ENCODE data around the gene ARL15.
"Not testable (repeated sequence)": the region's sequence is repeated elsewhere in the genome, so short reads cannot be mapped to it uniquely, and the experiment has no call there.

The ARL15 gene

DNA sequence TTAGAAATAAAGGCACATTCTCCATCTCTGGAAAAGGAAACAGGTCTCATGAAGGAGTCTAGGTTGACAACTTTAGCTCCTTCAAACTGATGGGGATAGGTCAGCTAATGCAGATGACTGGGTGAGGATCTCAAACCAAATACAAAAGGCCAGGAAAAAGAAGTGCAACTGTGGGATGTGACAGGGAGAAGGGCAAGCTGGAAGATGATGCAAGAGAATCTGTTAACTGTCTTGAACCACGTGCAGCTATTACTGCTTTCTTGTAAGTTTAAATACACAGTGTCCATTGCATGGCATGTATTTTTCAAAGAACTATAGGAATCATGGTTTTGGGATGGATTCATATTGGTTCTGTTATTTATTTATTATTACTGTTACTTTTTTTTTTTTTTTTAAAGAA is 418.1 kb downstream of the ARL15 start:
- no peak for DNase-seq (ENCODE audit: low spot score)

DNA sequence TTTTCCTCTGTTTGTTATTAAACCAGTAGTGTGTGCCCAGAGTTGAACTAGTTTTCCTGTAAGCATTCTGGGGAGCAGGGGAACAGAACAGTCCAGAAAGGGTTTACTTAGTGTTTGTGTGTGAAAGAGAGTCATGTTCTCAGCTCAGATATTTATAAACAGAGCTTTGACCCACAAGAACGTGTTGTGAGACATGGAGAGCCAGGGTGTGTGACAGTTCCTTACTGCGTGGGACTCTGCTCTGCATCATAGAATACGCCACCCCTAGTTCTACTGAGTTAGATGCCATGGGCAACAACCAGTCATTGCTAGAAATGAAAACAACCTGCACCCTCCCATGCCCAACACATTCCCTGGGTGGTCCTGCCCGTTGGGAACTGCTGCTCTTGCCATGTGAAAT is 419.2 kb downstream of the ARL15 start:
- no peak for DNase-seq (ENCODE audit: low spot score)

DNA sequence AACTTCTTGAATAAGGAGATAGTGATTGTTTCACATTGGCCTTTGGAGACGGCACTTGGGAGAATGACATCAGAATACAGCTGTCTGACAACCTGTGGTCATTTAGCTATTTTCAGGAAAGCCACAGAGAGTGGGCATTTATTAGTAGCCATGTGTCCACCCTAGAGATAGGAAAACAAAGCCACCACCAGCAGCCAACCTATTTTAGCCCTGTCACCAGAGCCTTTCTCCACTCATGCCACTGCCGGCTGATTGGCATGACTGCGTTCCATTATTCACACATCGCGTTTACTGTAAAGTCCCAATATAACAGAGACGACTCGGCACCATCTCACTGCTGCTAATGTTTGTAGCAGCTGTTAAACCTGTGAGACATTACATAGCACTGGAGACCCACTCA is 419.9 kb downstream of the ARL15 start:
- no peak for DNase-seq (ENCODE audit: low spot score)

DNA sequence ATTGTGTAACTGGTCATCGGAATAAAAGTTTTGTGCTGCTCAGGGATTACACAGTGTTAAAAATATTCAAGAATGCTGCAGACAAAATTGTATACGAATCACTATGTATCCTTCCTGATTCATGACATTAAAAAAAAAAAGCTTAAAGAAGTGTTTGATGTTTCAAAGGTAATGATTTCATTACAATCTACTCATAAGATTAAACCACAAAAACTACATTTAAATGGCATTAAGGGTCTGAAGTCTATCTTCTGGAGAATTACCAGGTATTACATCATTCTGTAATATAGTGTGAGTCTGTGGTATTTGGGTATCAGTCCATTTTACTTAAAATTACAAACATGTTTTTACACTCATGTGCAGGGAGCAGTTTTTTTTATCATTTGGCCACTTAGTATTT is 425.5 kb downstream of the ARL15 start:
- no peak for DNase-seq (ENCODE audit: low spot score)

DNA sequence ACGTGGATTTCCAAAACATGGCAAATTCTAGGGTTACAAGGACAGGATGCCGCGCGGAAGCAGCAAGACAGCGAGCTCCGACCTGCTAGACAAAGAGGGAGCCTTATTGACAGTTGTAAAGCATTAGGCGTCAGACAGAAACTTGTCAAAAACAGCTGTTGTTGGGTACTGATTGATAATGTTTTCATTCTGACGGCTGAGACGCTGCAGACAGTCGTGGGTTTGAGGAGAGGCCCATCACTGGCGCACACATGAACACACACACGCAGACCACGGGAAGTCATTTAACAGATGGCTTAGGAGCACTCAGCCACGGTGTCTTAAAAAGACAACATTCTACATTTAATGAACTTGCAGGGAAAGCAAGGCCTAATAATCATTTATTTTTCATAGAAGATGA is 426.0 kb downstream of the ARL15 start:
- DNase-seq (ENCODE audit: low spot score), result no peak

DNA sequence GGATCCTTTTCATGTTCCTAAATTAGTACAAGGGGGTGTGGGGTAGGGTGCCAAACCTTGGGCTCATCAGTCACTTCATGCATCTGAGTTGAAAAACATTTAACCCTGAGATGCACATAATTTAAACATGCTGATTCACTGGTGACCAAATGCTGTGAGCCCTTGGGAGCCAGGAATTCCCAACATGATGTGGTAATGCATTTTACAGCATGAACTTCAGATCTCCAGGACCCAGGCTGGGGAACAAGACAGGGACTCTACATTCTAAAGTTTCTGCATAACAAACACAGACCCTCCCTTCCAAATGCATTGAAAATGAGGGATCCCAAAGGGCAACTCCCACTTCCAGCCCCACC is 427.7 kb downstream of the ARL15 start:
- no peak for DNase-seq (ENCODE audit: low spot score)

DNA sequence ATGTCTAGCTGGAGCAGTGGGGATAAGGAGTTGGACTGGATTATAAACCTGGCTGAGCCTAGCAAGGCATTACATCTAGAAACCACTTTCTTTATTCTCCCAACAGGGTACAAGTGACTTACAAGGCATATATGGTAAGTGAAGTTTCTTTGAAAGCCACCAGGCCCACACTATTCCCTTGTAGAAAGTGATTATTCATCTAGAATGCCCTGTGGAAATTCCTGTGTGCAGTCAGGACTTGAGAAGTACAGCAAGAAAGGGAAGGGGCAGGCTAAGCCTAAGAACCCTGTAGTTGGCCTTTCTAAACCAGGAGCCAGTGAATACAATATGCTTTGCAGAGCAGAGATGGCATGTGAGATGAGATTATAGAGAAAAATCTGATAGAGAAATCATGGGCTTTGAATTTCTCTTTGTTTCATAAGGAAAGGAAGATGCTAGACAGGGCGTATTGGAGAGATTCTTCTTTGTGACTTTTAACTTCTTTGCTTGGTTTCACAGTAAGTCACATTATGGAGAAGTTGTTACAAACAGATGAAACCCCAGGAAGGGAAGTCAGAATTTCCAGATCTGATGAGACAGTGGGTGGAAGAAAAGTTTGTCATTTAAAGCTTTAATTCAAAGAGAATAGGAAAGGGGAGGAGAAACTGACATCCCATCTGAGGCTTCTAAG is 428.2 kb downstream of the ARL15 start:
- DNase-seq (ENCODE audit: low spot score), result no peak

DNA sequence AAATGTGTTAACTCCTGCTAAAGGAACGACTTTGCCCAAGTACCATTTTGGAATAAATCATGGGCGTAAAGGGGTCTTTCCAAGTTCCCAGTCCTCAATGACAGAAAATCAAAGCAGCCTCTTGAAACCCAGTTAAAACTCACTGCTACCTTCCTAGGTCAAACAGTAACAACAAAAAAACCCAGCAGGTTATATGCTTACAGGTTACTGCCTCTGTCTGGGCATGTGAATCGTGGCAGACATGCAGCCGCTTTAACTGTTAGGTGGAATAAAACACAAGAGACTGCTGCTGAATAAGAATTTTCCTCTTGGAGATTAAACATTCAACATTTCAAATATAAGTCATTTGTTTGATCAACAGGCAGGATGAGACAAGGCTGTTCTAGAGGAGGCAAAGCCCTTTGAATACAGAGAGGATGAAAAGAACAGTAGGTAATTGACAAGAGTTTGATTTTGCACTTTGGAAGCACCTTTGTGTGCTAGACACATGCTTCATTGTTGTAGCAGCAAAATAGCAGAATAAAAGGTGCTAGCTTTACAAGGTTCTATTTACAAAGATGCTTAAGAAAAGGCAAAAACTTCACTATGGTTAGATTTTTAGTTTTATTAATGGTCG is 430.6 kb downstream of the ARL15 start:
- DNase-seq (ENCODE audit: low spot score), result no peak

DNA sequence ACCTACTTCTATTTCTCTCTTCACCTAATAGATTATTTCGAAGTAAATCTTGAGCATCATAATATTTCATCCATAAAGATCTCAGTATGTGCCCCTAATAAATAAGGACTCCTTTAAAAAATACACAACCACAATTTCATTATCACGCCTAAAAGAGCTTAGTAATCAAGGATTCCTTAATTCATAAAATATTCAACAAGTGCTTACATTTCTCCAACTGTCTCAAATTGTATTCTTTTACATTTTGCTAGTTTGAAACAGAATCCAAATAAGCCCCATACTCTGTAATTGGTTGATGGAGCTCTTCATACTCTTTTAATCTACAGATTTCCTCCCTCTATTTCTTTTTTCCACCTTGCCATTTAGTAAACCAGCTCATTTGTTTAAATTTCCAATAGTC is 432.4 kb downstream of the ARL15 start:
- no peak for DNase-seq (ENCODE audit: low spot score)

DNA sequence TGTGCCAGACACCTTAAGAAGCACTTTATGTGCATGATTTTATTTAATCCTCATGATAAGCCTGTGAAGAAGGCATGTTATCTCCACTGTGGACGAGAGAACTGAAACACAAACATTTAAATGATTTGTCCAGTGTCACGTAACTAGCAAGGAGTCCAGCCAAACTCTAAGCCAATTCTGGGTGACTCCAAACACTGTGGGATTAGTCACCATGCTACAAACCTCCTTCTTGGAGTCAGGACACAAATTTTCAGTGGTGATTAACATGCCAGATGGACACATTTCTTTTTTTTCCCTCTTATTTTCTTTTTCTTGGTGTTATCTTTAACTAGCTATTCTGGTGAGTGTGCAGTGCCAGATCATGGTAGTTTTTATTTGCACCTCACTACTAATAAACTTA is 433.1 kb downstream of the ARL15 start:
- DNase-seq (ENCODE audit: low spot score), result no peak

DNA sequence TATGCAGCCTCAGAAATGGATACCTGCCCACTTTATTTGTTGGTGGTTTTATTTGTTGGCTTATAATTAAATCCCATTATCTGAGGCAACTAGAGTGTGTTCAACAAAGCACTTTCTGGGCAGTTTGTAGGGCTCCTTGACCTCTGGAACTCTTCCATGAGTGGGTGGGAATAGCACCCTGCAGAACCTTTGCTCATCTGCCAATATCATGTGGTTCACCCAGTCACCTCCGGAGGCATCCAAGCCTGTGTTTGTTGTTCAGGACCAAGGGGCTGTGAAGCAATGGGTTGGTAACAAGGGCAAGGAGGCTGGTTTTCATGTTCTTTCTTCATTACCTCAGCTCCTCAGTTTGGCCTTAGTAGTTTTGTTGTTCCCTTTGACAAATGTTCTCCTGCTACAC is 436.0 kb downstream of the ARL15 start:
- DNase-seq (ENCODE audit: low spot score), result no peak

DNA sequence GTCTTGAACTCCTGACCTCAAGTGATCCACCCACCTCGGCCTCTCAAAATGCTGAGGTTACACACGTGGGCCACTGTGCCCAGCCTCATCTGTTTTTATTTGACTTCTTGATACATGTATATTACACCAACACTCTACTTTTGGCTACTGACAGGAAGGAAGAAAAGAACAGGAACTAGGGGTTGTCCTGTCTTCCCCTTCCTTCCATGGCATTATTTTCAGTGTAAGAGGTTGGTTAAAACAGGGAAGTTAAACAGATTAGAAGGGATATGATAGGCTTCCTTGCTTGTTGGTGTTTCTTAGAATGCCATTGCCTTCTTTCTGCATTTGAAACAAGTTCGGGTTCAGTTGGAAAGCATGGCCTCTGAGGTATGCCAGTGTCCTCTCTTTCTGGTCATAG is 437.1 kb downstream of the ARL15 start:
- no peak for DNase-seq (ENCODE audit: low spot score)

DNA sequence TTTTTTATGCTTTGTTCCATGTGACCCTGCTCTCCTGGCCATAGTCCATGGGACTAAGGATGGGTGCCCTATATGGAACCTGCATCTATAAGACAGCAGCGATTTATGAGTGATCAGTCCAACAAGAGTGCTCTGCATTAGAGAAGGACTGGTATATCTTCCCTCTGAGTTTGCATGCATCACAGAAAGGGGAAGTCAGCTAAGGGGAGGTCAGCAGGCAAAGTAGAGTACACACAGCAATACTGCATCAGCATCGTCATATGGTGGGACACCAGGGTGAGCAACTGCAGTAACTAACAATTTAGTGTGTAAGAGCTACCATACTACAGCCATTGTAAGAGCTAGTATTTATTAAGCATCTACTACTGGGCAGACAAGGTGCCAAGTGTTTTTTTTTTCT is 438.6 kb downstream of the ARL15 start:
- DNase-seq (ENCODE audit: low spot score), result no peak

DNA sequence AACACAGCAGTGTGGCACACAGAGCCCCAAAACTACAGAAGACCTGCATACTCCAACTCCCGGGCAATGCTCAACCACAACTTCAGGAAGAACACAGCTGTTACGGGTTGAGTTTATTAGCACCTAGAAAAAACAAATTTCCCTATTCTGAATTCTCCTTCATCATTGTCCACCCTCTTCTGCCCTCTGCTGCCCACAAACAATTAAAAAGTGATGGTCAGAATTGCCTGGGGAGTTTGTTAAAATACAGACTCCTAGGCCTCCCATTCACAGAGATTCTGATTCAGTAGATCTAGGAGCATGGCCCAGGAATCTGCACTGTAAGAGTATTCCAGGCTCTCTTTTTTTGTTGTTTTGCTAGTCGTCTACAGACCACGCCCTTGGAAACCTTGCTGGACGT is 439.3 kb downstream of the ARL15 start:
- DNase-seq (ENCODE audit: low spot score), result no peak

DNA sequence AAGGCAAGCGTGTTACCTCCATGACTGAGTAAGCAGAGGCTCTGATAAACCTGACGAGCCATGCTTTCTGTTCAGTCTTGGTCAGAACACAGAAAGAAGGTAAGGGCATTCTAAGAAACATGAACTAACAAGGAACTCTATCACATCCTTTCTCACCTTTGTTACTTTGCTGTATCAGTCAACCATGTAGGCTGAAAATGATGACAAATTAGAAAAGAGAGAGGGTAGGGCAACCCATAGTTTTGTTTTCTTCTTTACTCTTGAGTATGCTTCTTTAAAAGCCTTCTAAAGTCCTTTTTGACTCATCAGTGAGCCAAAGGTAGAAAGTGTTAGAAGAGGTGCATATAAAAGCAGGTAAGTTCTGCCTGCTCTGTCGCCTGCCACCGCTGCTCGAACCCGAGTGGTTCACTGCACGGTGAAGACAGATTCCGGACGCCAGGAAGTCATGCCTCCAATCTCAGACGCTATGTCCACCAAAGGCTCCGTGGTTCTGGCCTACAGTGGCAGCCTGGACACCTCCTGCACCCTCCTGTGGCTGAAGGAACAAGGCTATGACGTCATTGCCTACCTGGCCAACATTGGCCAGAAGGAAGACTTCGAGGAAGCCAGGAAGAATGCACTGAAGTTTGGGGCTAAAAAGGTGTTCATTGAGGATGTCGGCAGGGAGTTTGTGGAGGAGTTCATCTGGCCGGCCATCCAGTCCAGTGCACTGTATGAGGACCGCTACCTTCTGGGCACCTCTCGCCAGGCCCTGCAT is 451.5 kb downstream of the ARL15 start:
- DNase-seq (ENCODE audit: low spot score), result no peak

DNA sequence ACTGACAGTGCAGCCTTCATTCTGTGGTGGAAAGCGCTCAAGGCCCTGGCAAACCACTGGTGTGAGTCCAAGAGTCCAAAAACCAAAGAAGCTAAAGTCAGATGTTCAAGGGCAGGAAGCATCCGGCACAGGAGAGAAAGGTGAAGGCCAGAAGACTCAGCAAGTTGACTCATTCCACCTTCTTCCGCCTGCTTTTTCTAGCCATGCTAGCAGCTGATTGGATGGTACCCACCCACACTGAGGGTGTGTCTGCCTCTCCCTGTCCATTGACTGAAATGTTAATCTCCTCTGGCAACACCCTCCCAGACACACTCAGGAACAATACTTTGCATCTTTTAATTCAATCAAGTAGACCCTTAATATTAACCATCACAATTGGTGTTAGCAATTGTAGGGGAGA is 453.9 kb downstream of the ARL15 start:
- DNase-seq (ENCODE audit: low spot score), result no peak

DNA sequence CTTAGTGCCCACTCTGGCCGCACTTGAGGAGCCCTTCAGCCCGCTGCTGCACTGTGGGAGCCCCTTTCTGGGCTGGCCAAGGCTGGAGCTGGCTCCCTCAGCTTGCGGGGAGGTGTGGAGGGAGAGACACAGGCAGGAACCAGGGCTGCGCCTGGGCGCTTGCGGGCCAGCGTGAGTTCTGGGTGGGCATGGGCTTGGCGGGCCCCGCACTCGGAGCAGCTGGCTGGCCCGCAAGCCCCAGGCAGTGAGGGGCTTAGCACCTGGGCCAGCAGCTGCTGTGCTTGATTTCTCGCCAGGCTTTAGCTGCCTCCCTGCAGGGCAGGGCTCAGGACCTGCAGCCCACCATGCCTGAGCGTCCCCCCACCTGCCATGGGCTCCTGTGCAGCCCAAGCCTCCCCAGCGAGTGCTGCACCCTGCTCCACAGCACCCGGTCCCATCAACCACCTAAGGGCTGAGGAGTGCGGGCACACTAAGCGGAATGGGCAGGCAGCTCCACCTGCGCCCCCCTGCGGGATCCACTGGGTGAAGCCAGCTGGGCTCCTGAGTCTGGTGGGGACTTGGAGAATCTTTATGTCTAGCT is 473.4 kb downstream of the ARL15 start:
- not testable (repeated sequence) for DNase-seq (ENCODE audit: low spot score)

DNA sequence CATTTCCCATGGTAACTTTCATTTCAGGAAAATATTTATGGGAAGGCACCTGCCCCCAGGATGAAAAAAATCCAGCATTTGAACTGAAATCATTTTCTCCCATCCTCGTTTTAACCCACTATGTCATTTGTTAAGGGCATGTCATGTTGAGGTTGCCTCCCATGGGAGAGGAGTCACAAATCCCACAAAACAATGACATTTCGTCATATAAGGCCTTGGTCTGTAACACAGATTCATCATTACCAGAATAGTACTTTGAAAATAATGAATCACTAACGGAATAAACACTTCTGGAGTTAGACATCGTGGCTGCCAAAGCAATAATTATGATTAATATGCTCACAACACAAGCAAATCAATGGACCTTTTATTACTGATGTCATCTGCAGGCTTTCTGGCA is 475.9 kb downstream of the ARL15 start:
- DNase-seq (ENCODE audit: low spot score), result no peak
